Loucy (cell line): ENCODE measurements around the gene DSCAML1.

ENCODE experiments used
- EZH2phosphoT487 ChIP-seq: fragments of 200-600 bp; IDR thresholded peaks from 2 replicates; pipeline ENCODE4 v1.6.1; 2018; ENCODE audit warnings: antibody characterized with exemption, mild to moderate bottlenecking, moderate library complexity, borderline replicate concordance
- TF ChIP-seq, protein P1 (sequence below): fragments of 200-600 bp; sonication (generic); conservative IDR thresholded peaks from 2 replicates; pipeline ENCODE4 v1.5.1; 2014; ENCODE audit warnings: mild to moderate bottlenecking, antibody characterized with exemption, low read length

- TF ChIP-seq, protein P1, sequence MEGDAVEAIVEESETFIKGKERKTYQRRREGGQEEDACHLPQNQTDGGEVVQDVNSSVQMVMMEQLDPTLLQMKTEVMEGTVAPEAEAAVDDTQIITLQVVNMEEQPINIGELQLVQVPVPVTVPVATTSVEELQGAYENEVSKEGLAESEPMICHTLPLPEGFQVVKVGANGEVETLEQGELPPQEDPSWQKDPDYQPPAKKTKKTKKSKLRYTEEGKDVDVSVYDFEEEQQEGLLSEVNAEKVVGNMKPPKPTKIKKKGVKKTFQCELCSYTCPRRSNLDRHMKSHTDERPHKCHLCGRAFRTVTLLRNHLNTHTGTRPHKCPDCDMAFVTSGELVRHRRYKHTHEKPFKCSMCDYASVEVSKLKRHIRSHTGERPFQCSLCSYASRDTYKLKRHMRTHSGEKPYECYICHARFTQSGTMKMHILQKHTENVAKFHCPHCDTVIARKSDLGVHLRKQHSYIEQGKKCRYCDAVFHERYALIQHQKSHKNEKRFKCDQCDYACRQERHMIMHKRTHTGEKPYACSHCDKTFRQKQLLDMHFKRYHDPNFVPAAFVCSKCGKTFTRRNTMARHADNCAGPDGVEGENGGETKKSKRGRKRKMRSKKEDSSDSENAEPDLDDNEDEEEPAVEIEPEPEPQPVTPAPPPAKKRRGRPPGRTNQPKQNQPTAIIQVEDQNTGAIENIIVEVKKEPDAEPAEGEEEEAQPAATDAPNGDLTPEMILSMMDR, result no peak
- no peak for TF ChIP-seq EZH2phosphoT487
These were observed 402.6 kb downstream of the DSCAML1 start for GRCh38 chr11:117394221-117394925.
